OCI-LY1 (cell line): ENCODE data around the gene ARHGEF11.

ENCODE experiments used
- CTCF ChIP-seq: fragments of 200-600 bp; sonication (generic), shearing (Covaris generic); IDR thresholded peaks from 2 replicates; pipeline ENCODE4 v1.5.1; 2017; ENCODE audit warnings: mild to moderate bottlenecking, antibody characterized with exemption, low read length, moderate library complexity, mixed read lengths
- EZH2 ChIP-seq: fragments of 200-600 bp; sonication (generic), shearing (Covaris generic); IDR thresholded peaks from 2 replicates; pipeline ENCODE4 v1.8.0; 2017; ENCODE audit warnings: borderline replicate concordance, mixed run types, mild to moderate bottlenecking, antibody characterized with exemption, low read length, moderate library complexity, mixed read lengths

- TF ChIP-seq CTCF, result no peak
- no peak for TF ChIP-seq EZH2
Observed at GRCh38 chr1:156951371-156951770, 94.2 kb downstream of the ARHGEF11 start.
